Hepatocyte (in vitro differentiated cells): ENCODE data around the gene COX14. TPM values are rescaled to one million over a fixed set of nuclear protein-coding genes. Genes with fewer than 3 reads are reported as not detected.

Experiments
- DNase-seq: peaks from one replicate; pipeline ENCODE4 v3.0.0-alpha.2; 2016; ENCODE audit warnings: low spot score
- H2AFZ ChIP-seq: fragments of 200-600 bp; sonication (generic); 2 replicates; pipeline ENCODE4 v1.6.0; 2016; ENCODE audit warnings: antibody characterized with exemption, mild to moderate bottlenecking
- H3K27ac ChIP-seq: fragments of 200-600 bp; sonication (generic); 2 replicates; pipeline ENCODE4 v1.5.1; 2016; ENCODE audit warnings: mild to moderate bottlenecking
- H3K27me3 ChIP-seq: fragments of 200-600 bp; sonication (generic); 2 replicates; pipeline ENCODE4 v1.6.1; 2016
- H3K36me3 ChIP-seq: fragments of 200-600 bp; sonication (generic); replicated peaks from 2 replicates; pipeline ENCODE4 v1.5.1; 2016; ENCODE audit warnings: low read depth; ENCODE audit not compliant: insufficient read depth
- H3K4me1 ChIP-seq: fragments of 200-600 bp; sonication (generic); 2 replicates; pipeline ENCODE4 v1.5.1; 2016; ENCODE audit warnings: mild to moderate bottlenecking, moderate library complexity; ENCODE audit not compliant: insufficient read depth
- H3K4me2 ChIP-seq: fragments of 200-600 bp; sonication (generic); 2 replicates; pipeline ENCODE4 v1.6.0; 2016
- H3K4me3 ChIP-seq: fragments of 200-600 bp; sonication (generic); 2 replicates; pipeline ENCODE4 v1.5.1; 2016; ENCODE audit warnings: mild to moderate bottlenecking
- H3K79me2 ChIP-seq: fragments of 200-600 bp; sonication (generic); 2 replicates; pipeline ENCODE4 v1.6.0; 2017; ENCODE audit warnings: mild to moderate bottlenecking
- H3K9me2 ChIP-seq: fragments of 200-600 bp; sonication (generic); replicated peaks from 2 replicates; pipeline ENCODE4 v1.6.0; 2017; ENCODE audit warnings: mild to moderate bottlenecking; ENCODE audit not compliant: insufficient read depth
- H3K9me3 ChIP-seq: fragments of 200-600 bp; sonication (generic); 2 replicates; pipeline ENCODE4 v1.5.1; 2016; ENCODE audit warnings: low read depth, mild to moderate bottlenecking
- H4K20me1 ChIP-seq: fragments of 200-600 bp; sonication (generic); 2 replicates; pipeline ENCODE4 v1.6.0; 2016; ENCODE audit warnings: mild to moderate bottlenecking; ENCODE audit not compliant: insufficient read depth, poor library complexity, severe bottlenecking
- EZH2 ChIP-seq: fragments of 200-600 bp; sonication (generic); IDR thresholded peaks from 2 replicates; pipeline ENCODE4 v1.6.1; 2016; ENCODE audit warnings: antibody characterized with exemption, mild to moderate bottlenecking, borderline replicate concordance
- EZH2phosphoT487 ChIP-seq: fragments of 200-600 bp; sonication (generic); IDR thresholded peaks from one replicate; pipeline ENCODE4 v1.6.1; 2018; ENCODE audit warnings: antibody characterized with exemption, mild to moderate bottlenecking, low read depth, moderate library complexity; ENCODE audit not compliant: unreplicated experiment, severe bottlenecking
- WGBS: methylation state at CpG from one replicate; pipeline ENCODE4 v1.1.6; 2016; ENCODE audit warnings: low lambda C conversion rate; ENCODE audit errors: missing lambda C conversion rate; 5-methylcytosine and 5-hydroxymethylcytosine counted together
- polyA plus RNA-seq: library from polyadenylated mRNA; unstranded; fragments of >200 nt; fragmentation: Nextera tagmentation; extraction: Ambion mirVana; gene quantifications from 2 replicates; pipeline ENCODE4 v1.2.1, GENCODE V29; 2016
- total RNA-seq: library from RNA; depleted of rRNA; stranded (reverse); fragments of >200 nt; gene quantifications from 2 replicates; pipeline ENCODE4 v1.2.3, GENCODE V29; 2014
- TF ChIP-seq, protein P1 (sequence below): fragments of 200-600 bp; sonication (generic); IDR thresholded peaks from 2 replicates; pipeline ENCODE4 v1.5.1; 2016; ENCODE audit warnings: antibody characterized with exemption, mild to moderate bottlenecking; ENCODE audit not compliant: poor library complexity

COX14 gene
- total and polyA plus RNA-seq, 2 experiments from 2014 or later = 61.5 to 186 TPM

DNA sequence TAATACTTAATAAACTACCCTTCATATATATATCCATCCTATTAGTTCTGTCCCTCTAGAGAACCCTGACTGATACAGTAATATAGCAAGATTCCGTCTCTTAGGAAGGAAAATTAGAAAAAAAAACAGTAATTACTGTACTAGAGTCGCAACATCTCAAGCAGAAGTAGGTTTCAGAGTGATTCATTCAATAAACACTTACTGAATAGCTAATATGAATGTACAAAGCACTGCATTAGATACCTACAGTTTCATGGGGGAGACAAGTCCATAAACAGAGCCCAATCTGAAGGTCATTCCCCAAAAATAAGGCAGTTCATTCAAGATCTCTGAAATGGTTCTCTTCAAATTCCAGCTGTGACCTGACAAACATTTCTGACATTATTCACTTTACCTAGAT is 45.2 kb downstream of the COX14 start:
- no peak for DNase-seq
- no peaks in the 10 kb centered on the region for H3K27me3 ChIP-seq
- no peak overlapping the region for H2AFZ ChIP-seq
- peaks cover 92% of the 10 kb centered on the region for H3K79me2 ChIP-seq
- peaks cover 3% of the 10 kb centered on the region for H3K4me1 ChIP-seq
- no peaks in the 10 kb centered on the region for H3K9me2 ChIP-seq
- H3K9me3 ChIP-seq = no peaks in the 10 kb centered on the region
- H3K4me2 ChIP-seq = no peak overlapping the region
- TF ChIP-seq, protein P1, sequence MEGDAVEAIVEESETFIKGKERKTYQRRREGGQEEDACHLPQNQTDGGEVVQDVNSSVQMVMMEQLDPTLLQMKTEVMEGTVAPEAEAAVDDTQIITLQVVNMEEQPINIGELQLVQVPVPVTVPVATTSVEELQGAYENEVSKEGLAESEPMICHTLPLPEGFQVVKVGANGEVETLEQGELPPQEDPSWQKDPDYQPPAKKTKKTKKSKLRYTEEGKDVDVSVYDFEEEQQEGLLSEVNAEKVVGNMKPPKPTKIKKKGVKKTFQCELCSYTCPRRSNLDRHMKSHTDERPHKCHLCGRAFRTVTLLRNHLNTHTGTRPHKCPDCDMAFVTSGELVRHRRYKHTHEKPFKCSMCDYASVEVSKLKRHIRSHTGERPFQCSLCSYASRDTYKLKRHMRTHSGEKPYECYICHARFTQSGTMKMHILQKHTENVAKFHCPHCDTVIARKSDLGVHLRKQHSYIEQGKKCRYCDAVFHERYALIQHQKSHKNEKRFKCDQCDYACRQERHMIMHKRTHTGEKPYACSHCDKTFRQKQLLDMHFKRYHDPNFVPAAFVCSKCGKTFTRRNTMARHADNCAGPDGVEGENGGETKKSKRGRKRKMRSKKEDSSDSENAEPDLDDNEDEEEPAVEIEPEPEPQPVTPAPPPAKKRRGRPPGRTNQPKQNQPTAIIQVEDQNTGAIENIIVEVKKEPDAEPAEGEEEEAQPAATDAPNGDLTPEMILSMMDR = no peak
- TF ChIP-seq EZH2phosphoT487 (no peak), EZH2 (no peak)
- no peaks in the 10 kb centered on the region for H3K36me3 ChIP-seq
- no peak overlapping the region for H3K4me3 ChIP-seq
- peaks cover 12% of the 10 kb centered on the region for H4K20me1 ChIP-seq
- H3K27ac ChIP-seq = no peak overlapping the region
- WGBS = 96% methylated on average over 2 of the region's 2 CpGs

DNA sequence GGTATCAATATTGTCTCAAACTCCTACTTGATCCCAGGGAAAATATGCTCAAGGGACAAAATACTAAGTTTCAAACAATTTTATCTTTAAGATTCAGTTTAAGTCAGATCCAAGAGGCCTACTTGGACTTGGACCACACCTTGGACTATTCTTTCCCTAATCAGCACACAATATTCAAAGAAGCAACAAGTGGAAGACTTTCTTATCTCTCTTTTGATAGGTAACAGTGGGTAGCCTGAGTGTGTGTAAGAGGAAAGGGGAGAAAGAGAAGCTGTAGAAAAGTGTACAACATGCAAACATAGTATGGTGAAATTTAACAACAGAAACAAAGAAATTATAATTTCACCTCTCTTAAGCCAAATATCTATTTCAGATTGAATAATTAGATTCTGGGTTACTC is 48.6 kb downstream of the COX14 start:
- H3K9me2 ChIP-seq = no peaks in the 10 kb centered on the region
- H3K27me3 ChIP-seq = no peaks in the 10 kb centered on the region
- peaks cover 12% of the 10 kb centered on the region for H4K20me1 ChIP-seq
- H3K79me2 ChIP-seq = peaks cover 96% of the 10 kb centered on the region
- DNase-seq = no peak
- H3K36me3 ChIP-seq = no peaks in the 10 kb centered on the region
- TF ChIP-seq, protein P1 = no peak
- TF ChIP-seq EZH2 (no peak), EZH2phosphoT487 (no peak)
- H3K4me2 ChIP-seq = no peak overlapping the region
- no peak overlapping the region for H2AFZ ChIP-seq
- H3K4me3 ChIP-seq = no peak overlapping the region
- H3K9me3 ChIP-seq = no peaks in the 10 kb centered on the region
- no peak overlapping the region for H3K27ac ChIP-seq
- peaks cover 7% of the 10 kb centered on the region for H3K4me1 ChIP-seq

DNA sequence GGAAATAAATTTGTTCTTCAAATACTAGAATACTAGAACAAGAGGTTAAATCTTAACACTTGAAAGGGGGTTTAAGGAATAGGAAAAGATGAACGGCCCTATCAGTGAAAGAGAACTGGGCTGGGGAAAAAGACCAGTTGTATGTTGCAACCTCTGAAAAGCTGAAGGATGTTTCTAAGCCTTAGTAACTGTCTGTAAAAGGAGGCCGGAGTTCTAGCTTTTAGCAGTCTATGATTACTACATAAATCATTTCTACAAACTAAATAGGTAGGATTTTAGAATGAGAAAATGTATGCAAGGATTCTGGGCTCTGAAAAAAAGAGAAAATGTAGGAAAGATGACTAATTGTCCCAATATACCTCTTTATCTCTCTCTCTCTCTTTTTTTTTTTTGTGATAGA is 50.2 kb downstream of the COX14 start:
- no peak overlapping the region for H2AFZ ChIP-seq
- H3K27ac ChIP-seq = peak overlapping the region; percentile 15
- no peaks in the 10 kb centered on the region for H3K36me3 ChIP-seq
- DNase-seq = peak; percentile 41
- no peaks in the 10 kb centered on the region for H3K9me3 ChIP-seq
- peaks cover 14% of the 10 kb centered on the region for H3K4me1 ChIP-seq
- peaks cover 91% of the 10 kb centered on the region for H3K79me2 ChIP-seq
- no peak overlapping the region for H3K4me3 ChIP-seq
- no peak overlapping the region for H3K4me2 ChIP-seq
- peaks cover 8% of the 10 kb centered on the region for H4K20me1 ChIP-seq
- H3K9me2 ChIP-seq = no peaks in the 10 kb centered on the region
- no peaks in the 10 kb centered on the region for H3K27me3 ChIP-seq
- 69% methylated on average over 2 of the region's 2 CpGs for WGBS
- TF ChIP-seq EZH2 (no peak), EZH2phosphoT487 (no peak)
- TF ChIP-seq, protein P1 = no peak

DNA sequence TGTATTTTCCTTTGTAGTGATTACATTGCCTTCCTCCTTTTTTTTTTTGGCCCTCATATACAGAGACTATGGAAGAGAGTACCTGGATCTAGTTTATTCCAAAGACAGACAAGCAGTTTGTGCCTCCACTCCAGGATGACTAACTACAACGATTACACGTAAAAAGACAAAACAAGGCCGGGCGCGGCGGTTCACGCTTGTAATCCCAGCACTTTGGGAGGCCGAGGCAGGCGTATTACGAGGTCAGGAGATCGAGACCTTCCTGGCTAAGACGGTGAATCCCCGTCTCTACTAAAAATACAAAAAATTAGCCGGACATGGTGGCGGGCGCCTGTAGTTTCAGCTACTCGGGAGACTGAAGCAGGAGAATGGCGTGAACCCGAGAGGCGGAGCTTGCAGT is 52.9 kb downstream of the COX14 start:
- no peak overlapping the region for H2AFZ ChIP-seq
- no peaks in the 10 kb centered on the region for H3K36me3 ChIP-seq
- H3K27ac ChIP-seq = no peak overlapping the region
- H3K27me3 ChIP-seq = no peaks in the 10 kb centered on the region
- TF ChIP-seq, protein P1 = no peak
- TF ChIP-seq EZH2phosphoT487 (no peak), EZH2 (no peak)
- H3K9me2 ChIP-seq = no peaks in the 10 kb centered on the region
- peaks cover 70% of the 10 kb centered on the region for H3K79me2 ChIP-seq
- no peaks in the 10 kb centered on the region for H3K9me3 ChIP-seq
- H4K20me1 ChIP-seq = peaks cover 8% of the 10 kb centered on the region
- no peak for DNase-seq
- H3K4me3 ChIP-seq = no peak overlapping the region
- H3K4me2 ChIP-seq = no peak overlapping the region
- peaks cover 19% of the 10 kb centered on the region for H3K4me1 ChIP-seq
- WGBS = 94% methylated on average over 20 of the region's 20 CpGs
